ENCODE measurements around the gene ZBTB7C.

The ZBTB7C gene

DNA sequence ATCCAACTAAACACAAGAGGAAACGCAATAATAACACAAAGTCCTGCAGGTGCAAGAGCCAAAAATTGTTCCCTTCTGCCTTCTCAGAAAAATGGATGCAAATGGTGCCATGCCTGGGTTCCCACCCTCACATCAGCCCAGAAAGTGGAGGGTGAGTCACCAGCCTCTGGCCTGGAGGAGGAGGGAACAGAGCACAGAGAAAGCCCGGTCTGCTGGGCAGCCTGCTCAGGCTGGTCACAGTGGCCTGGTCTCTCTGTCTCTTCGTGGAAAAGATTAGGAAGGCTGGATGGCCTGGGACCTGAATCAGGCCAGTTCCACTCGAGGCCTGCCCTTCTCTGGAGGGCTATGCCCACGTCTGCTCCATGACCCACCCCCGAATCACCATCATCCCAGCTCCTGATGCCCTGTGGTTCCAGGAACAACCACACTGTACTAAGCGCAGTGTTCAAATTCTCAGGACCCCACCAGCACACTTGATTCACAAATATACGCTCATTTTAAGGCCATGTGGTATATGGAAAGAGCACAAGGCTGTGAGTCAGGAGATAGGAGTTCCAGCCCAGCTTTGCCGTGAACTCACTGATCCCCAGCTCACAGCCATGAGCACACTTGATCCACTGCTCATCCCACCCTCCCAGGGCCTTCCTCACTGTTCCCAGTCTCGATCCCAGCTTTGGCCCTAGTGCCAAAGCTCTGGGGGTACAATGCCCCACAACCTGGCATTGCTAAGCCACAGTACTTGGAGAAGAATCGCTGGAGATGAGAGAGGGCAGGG lies 82.1 kb downstream of the ZBTB7C start:
- DNase-seq (ENCODE audit: low read depth in 1 of 2, low spot score in 1 of 2), result no peak

DNA sequence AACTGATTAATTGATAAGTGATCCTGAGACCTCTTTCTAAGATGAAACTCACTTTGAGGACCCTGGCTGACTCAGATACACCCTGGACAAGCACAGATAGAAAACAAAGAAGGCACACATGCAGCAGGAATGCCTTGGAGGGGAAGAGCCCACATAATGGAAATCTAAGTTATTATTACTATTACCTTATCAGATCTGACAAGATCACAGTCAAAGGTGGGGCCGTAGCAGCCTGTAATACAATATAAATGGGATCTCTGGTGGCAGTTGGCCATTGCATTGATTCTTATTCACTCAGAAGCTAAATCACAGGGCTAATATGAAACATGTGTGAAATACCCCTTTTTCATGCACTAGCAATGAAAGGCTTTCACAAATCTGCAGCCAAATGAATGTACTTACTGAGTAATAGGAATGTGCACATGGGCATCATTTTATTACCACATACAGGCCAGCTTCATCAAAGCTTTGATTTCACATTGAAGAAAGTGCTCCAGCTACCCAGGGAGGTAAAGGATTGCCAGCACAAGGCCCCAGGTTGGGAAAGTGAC lies 84.0 kb downstream of the ZBTB7C start:
- DNase-seq (ENCODE audit: low read depth in 1 of 2, low spot score in 1 of 2), result no peak

DNA sequence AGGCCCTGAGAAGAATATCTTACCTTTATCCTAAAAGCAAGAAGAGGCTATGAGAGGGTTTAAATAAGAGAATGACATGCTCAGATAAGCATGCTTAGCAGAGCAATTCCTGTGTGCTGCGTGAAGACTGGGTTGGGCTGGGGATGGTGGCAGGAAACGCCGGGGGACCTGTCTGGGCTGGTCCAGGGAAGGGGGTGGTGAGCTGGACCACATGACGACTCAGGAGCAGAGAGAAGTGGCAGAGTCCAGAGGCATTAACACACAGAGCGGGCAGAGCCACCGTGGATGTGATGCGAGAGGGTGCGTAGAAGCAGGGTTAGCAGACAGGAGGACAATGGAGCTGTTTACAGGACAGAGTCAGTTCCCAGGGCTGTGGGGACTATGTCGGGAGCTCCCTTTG lies 84.5 kb downstream of the ZBTB7C start:
- DNase-seq (ENCODE audit: low read depth in 1 of 2, low spot score in 1 of 2), result no peak

DNA sequence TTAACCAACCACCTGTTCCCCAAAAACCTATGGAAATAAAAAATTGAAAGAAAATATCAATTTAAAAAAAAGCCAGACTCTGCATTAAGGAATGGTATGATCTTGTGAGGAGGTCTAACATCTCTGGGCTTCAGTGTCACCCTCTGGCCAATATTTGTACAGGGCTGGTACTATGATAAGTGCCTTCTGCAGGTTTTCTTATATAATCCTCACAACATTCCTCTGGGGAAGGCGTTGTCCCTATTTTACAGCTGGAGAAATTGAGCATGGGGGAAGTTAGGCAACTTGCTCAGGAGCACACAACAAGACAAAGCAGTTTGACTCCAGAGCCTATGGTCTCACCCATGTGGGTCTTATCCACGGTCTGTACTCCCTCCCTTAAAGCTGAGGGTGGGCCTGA lies 86.0 kb downstream of the ZBTB7C start:
- DNase-seq (ENCODE audit: low read depth in 1 of 2, low spot score in 1 of 2), result no peak

DNA sequence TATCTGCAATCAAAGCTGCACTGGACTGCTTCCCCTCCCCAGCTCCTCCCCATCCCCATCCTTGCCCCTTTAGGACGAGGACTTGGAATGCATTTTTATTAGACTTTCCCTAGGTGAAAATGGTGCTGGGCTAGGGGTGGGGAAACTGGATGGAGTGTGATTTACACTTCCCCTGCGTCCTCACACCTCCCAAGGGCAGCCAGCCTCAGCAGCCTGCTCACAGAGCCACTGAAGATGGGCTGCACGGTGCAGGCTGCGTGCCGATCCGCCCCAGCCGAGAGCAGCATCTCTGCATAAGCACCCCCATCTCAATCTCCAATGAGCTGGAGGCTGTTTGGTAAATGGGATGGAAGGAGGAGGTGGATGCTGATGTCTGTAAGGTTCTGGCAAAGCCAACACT lies 87.6 kb downstream of the ZBTB7C start:
- no peak for DNase-seq (ENCODE audit: low read depth in 1 of 2, low spot score in 1 of 2)

DNA sequence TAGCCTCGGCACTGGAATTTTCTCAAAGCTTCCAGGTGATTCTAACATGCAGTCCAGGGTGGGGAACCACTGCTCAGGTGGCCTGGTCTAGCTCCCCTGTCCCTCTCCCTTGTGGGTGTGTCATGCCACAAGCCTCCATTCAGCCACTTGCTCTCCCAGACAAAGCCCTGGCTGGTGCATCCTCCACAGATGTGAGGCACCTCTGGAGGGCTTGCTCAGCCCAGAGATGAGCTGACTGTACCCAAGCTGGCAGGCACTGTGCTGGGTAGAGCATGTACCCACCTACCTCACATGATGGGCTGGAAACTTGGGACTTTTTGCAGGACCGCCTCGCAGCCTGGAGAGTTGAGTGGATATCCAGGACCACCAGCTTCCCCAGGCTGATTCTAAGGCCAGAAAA lies 88.1 kb downstream of the ZBTB7C start:
- no peak for DNase-seq (ENCODE audit: low read depth in 1 of 2, low spot score in 1 of 2)

DNA sequence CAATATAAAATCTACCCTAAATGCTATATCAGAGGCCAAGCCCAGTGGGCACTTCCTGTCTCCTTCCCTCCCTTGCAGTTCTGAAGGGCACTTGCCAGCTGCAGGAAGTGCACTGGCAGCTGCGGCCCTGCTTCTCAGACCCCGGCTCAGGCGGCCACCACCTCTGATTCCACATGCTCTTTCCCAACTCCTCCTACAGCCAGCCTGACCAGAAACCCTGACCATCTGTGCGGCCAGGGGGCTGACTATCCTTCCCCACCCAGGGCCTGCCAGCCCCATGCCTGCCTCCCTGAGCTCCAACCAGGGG lies 88.6 kb downstream of the ZBTB7C start:
- DNase-seq (ENCODE audit: low read depth in 1 of 2, low spot score in 1 of 2), result no peak

DNA sequence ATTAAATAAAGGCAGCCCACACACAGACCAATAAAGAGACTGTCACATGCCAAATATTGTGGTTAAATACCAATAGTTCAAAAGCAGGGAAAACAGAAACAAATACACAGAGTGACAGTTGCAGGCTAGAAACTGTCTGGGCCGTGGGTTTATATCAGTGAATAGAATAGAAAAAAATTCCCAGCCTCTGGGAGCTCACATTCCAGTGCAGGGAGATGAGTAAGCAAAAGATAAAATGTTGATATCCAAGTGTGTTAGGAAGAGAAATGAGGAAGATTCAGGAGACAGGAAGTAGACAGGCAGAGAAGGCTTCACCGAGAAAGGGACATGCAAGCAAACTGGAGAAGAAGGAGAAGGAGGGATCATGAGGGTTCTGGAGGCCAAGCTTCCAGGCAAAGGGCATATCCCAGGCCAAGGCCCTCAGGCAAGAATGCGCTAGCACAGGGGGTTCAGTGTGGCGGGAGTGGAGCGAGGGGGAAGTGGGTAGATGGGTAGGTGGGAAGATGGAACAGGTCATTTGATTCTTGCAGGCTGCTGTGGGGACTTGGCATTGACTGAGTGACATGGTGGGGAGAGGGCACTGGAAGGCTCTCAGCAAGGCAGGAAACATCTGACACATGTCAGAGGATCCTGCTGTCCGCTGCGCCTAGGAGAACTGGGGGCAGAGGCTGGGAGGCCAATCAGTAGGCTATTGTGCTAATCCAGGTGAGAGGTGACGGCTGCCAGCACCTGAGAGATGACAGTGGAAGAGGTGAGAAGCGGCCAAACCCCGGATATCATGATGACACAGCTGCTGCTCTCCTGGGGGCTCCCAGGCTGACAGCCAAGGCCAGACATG lies 89.2 kb downstream of the ZBTB7C start:
- no peak for DNase-seq (ENCODE audit: low read depth in 1 of 2, low spot score in 1 of 2)

DNA sequence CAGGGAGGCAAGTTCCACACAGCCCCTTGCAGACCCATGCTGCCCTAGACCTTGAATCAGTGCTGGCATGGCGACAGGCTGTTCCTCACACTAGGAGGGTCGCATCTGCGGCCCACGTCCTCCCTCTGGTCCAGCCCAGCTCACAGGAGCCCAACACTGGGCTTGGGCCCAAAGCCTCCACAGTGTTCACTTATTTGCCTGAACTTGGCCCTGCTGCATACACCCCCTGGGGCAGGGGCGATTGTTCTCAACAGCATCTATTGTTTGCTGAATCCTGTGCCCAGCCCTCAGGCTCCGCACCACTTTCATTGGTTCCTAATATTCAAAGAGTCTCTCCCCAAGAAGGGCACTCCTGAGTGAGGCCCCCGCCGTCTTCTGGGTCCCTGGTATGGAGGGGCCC lies 90.7 kb downstream of the ZBTB7C start:
- DNase-seq (ENCODE audit: low read depth in 1 of 2, low spot score in 1 of 2), result no peak

DNA sequence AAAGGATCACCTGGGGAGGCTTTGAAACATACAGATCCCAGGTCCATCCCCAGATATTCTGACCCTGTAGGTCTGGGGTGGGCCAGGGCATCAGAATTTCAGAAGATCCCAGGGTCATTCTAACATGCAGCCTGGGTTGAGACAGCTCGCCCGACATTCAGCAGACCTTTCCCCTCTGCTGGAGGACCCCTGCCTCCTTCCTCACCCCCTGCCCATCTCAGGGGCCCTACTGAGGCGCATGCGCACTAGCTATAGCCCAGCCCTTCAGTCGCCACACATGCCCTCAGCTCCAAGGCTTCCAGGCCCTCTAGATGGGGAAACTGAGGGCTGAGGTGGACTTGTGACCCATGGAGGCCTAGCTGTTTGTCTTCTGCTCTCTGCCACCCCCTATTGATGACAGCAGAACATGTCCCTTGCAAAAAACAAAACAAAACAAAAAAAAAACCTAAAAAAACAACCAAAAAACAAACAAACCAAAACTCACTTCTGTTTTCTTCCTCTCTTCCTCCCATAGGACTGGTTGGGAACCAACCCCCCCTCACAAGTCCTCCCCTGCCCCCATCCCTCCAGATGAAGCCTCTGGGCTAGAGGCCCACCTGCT lies 91.3 kb downstream of the ZBTB7C start:
- no peak for DNase-seq (ENCODE audit: low read depth in 1 of 2, low spot score in 1 of 2)

DNA sequence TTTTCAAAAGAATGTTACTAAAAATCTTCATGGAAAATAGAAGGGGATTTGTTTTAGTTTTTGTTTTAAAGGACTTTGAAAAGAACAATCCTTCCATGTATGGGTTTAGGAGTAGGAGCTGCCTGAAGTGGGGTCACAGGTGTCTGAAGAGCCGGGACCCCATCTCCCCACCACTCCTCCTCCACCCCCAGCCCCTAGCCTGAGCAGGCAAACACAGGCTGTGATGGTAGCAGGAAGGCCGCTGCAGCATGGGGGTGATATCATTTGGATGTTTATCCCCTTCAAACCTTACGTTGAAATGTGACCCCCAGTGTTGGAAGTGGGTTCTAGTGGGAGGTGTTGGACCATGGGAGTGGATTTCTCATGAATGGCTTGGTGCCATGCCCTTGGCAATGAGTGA lies 93.0 kb downstream of the ZBTB7C start:
- DNase-seq (ENCODE audit: low read depth in 1 of 2, low spot score in 1 of 2), result no peak

DNA sequence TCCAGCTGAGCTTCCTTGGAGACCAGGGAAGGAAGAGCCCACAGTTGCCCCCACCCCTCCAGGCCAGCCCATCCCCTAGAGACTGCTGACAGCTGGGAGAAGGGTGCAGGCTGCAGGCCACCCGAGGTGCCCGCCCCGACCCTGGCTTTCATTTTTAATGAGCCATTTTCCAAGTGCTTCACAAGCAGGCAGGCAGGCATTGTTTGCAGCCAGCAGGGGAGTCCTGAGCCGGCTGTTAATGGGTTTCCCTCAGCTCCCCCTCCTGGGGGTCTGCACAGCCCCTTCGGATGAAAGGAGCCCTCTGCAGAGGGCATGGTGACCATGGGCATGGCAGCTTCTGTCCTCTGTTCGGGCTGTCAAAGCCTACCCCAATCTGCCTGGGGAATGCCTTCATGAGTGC lies 94.5 kb downstream of the ZBTB7C start:
- DNase-seq (ENCODE audit: low read depth in 1 of 2, low spot score in 1 of 2), result no peak

DNA sequence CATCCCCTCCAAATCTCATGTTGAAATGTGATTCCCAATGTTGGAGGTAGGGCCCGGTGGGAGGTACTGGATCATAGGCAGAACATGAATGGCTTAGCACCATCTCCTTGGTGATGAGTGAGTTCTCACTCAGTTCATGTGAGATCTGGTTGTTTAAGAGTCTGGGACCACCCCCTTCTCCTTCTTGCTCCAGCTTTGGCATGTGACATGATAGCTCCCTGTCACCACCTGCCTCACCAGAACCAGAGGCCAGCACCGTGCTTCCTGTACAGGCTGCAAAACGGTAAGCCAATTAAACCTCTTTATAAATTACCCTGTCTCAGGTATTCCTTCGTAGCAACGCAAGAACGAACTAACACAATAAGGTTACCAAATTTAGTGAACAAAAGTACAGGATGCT lies 95.4 kb downstream of the ZBTB7C start:
- no peak for DNase-seq (ENCODE audit: low read depth in 1 of 2, low spot score in 1 of 2)

DNA sequence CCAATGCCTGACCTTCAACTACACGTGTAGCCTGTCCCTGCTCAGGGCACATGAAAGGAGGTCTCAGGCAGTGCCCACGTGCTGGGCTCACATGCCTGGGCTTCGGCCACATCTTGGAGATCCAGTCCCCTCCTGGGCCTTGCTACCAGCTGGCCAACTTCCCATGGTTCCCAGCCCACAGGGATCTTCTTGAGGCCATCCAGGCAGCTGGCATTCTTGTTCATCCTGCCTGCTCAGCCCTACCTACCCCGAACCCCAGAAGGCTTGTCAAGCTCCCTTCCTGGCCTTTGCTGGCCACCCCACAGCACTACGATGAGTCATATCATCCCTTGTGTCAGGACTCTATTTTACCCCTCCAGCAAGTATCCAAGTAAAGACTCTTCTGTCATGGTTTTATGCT lies 97.1 kb downstream of the ZBTB7C start:
- no peak for DNase-seq (ENCODE audit: low read depth in 1 of 2, low spot score in 1 of 2)

DNA sequence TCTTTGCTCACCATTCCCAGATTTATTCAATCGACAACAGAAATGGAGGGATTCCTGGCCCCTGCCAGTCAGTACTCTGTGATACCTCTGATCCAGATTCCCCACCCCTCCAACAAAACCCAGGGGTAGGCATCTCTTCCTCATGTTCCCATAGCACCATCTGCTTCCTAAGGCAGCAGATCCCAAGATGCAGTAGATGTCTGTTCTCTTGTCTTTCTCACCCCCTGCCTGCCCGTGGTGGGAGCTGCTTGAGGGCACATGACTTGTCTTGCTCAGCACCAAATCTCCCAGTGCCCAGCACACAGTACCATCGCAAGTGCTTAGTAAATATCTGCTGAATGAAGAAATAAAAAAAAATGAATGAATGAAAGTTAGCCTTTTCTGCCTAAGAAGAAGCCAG lies 98.2 kb downstream of the ZBTB7C start:
- DNase-seq (ENCODE audit: low read depth in 1 of 2, low spot score in 1 of 2), result no peak

DNA sequence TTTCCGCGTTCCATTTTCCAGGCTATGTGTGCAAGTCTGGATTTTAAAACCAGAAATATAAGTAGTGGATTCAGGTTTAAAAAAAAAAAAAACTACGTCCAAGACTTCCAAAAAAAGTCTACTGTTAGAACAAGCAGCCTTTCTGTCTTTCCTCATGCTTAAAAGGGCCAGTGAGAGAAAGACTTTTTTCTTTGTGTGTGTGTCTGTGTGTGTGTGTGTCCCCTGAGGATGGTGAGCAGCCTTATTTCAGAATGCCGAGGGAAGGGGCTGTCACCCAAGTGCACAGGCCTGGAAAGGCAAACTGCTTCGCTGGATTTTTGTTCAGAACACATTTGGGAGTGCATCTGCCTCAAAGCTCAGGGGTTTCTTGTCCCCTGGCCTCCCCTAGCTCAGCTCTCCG lies 98.8 kb downstream of the ZBTB7C start:
- no peak for DNase-seq (ENCODE audit: low read depth in 1 of 2, low spot score in 1 of 2)

DNA sequence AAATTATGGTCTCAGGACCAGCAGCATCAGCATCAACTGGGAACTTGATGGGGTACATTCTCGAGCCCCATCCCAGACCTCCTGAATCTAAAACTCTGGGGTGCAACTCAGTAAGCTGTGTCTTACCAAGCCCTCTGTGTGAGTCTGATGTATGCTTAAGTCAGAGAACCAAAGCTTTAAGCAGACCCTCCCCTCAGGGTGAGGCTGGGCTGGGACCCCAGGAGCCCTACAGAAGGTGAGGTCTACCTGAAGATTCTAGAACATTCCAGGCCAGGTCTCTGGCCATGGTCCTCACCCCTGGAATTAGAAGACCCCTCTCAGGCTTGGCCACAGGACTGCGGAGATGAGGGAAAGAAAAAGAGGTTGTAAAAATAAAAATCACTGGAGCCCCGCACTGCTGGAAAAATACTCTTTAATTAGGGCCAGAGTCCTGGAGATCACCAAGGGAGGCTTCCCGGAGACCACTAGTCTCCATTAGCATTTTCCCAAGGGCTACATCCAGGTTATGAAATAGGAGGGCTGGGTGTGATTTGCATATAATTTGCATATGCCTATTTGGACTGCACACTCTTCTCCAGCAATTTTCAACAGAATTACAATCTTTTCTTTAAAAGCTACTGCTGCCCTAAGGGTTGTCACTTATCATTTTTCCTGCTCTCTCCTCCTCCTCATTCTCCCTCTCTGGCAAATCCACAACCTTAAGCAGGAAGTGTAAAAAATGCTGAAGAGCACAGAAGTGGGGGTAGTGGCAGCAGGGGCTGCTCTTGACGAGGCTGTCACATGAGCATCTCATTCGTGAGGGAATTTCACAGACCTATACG lies 100.2 kb downstream of the ZBTB7C start:
- no peak for DNase-seq (ENCODE audit: low read depth in 1 of 2, low spot score in 1 of 2)

DNA sequence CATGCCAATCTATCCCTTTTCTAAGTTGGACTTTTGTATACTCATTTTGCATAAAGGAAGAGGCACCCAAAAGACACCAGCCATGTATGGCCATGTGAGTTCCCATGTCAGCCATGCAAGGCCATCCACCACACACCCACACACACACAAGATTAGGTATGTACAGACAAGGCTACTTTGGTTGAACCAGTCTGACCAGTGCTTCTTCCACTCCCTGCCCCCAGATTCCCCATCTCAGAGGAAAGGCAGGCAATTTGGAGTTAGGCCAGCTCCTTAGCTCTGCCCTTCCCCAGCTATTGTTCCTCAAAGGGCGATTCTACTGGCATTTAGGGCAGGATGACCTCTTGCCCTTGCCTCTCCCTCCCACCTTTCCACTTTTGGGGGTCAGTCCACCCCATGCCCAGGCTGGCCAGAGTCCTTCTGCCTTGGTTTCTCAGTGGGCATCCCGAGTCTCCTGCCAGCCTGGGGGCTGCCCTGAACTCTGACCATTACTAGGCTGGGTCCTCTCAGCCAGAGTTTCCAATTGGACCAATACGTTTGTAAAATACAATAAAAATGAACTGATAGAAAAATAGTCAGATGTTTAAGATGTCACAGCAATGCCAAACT lies 101.1 kb downstream of the ZBTB7C start:
- DNase-seq (ENCODE audit: low read depth in 1 of 2, low spot score in 1 of 2), result no peak

DNA sequence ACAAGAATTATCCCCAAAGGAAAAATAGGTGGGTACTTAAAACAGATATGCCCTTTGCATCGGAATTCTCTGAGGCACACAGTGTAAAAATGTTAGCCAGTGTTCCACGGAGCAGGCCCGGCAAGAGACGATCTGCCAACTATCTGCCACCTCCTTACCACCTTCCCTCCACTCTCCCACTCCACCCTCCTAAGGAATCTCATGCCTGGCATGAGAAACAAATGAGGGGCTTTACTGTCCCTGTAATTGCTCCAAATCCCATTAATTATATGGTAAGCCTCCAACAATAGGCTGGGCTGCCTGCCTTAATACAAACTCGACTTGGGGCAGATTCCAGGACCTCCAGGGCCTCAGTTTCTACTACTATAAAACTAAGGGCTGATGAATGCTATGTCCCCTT lies 102.3 kb downstream of the ZBTB7C start:
- no peak for DNase-seq (ENCODE audit: low read depth in 1 of 2, low spot score in 1 of 2)

DNA sequence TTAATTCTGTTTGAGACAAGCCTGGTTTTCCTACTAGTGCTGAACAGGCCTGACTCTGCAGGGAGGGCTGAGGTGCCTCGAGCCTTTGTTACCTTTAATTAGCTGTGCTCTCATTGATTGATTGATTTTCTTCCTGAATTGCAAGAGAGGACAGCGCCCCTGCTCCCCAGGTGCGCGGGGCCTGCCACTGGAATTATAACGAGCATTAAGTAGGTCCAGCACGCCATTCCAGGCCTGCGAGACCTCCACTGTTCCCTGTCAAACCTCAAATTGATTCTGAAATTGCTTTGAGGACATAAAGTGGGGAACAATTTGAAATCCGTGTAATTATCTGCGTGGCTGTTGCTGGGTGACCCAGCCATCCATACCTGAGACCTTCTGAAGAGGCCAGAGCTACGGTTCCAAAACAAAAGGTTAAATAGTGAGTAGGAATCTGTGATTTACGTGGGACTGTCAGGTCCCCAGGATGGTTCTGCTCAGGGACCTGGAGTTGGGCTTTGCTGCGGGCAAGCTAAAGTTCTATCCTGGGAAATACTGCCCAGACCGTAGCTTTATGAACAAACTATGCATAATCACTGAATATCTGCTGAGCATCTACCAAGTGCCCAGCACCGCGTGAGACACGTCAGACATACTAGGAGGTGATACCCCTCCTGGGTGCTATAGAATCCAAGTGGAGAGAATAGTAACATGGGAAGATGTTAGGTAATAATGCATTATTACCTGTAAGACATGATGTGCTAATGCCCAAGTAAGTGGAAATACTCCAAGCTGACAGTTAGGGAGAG lies 104.1 kb downstream of the ZBTB7C start:
- DNase-seq (ENCODE audit: low read depth in 1 of 2, low spot score in 1 of 2), result no peak

All from activated T-helper 1 cell treated with anti-CD3 and anti-CD28 coated beads, Interleukin-2, amount 50 U/mL, for 16 hours (primary cell).